GM08714 (cell line): Measurements from ENCODE around the gene ST3GAL3.
A peak's percentile ranks its signal among the peaks of the same experiment; 100 is the strongest.

Source experiments
- H3K4me3 ChIP-seq: fragments of 200-500 bp; sonication (Bioruptor generic); 2 replicates; pipeline ENCODE4 v1.5.1; 2014; ENCODE audit warnings: mild to moderate bottlenecking, low read length, inconsistent platforms
- ZNF274 ChIP-seq: IDR thresholded peaks from 2 replicates; pipeline ENCODE4 v1.6.1; 2012; ENCODE audit warnings: mild to moderate bottlenecking, low read depth, low read length

ST3GAL3 gene

GRCh38 chr1:43828574-43828973 is 121.2 kb downstream of the ST3GAL3 start:
- no peak overlapping the region for H3K4me3 ChIP-seq
- TF ChIP-seq ZNF274, result no peak

GRCh38 chr1:43830802-43831201 is 123.5 kb downstream of the ST3GAL3 start:
- no peak for TF ChIP-seq ZNF274

DNA sequence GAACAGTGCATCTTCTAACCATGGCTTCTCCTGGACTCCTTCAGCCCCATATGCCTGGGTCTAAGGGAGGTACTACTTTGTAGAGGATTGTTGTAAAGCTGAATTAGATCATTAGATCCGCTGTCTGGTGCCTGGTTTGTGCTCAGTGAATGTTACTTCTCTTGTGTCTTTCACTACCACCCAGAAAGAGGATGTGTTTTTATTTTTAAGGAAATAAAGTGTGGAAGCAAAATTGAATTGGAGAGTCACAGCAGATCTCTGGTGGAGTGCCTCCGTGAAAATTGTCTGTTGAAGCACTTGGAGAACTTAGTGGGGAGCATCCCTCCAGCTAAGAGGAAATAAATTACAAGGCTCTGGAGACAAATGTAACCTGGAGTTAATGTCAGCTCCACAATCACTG is 124.5 kb downstream of the ST3GAL3 start:
- peak overlapping the region; percentile 50; the same call in 1 of the 2 replicates for H3K4me3 ChIP-seq
- TF ChIP-seq ZNF274, result no peak

More at GRCh38 chr1:43830802-43831201, 123.5 kb downstream of the ST3GAL3 start:
- H3K4me3 ChIP-seq, result no peak overlapping the region

- peak overlapping the region; percentile 50; the same call in 1 of the 2 replicates for H3K4me3 ChIP-seq
- no peak for TF ChIP-seq ZNF274
Measured at GRCh38 chr1:43832255-43832654, 124.9 kb downstream of the ST3GAL3 start.

- no peak overlapping the region; the same call in 1 of the 2 replicates for H3K4me3 ChIP-seq
- TF ChIP-seq ZNF274, result no peak
Measured at GRCh38 chr1:43832998-43833397, 125.7 kb downstream of the ST3GAL3 start.

DNA sequence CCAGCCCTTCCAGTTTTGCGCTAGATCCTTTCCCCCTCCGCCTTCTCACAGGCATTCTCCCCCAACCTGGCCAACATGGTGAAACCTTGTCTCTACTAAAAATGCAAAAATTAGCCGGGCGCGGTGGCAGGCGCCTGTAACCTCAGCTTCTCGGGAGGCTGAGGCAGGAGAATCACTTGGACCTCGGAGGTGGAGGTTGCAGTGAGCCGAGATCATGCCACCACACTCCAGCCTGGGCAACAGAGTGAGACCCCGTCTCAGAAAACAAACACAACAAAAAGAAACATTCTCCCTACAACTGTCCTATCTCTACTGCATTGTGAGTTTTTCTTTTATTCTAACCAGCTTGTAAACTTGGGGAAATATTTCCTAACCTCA is 126.6 kb downstream of the ST3GAL3 start:
- peak overlapping the region; percentile 8; the same call in 1 of the 2 replicates for H3K4me3 ChIP-seq

GRCh38 chr1:43834280-43835081 is 127.1 kb downstream of the ST3GAL3 start:
- peak overlapping the region; percentile 2; the same call in 1 of the 2 replicates for H3K4me3 ChIP-seq
- no peak for TF ChIP-seq ZNF274

- no peak for TF ChIP-seq ZNF274
- H3K4me3 ChIP-seq, result peak overlapping the region; percentile 2; the same call in 1 of the 2 replicates
Measured at GRCh38 chr1:43835082-43836021, 128.0 kb downstream of the ST3GAL3 start.

GRCh38 chr1:43836267-43836951 is 129.1 kb downstream of the ST3GAL3 start:
- no peak overlapping the region; the same call in 1 of the 2 replicates for H3K4me3 ChIP-seq
- TF ChIP-seq ZNF274, result no peak

GRCh38 chr1:43839056-43839455 is 131.7 kb downstream of the ST3GAL3 start:
- no peak overlapping the region for H3K4me3 ChIP-seq
- no peak for TF ChIP-seq ZNF274

- H3K4me3 ChIP-seq, result no peak overlapping the region
- no peak for TF ChIP-seq ZNF274
Measured at GRCh38 chr1:43841321-43842174, 134.2 kb downstream of the ST3GAL3 start.

DNA sequence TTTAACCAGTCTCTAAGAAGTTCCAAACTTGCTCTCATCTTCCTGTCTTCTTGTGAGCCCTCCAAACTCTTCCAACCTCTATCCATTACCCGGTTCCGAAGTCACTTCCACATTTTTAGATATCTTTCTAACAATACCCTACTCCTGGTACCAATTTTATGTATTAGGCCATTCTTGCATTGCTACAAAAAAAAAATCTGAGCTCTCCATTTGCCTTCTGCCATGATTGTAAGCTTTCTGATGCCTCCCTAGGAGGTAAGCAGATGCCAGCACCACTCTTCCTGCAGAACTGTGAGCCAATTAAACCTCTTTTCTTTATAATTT is 134.8 kb downstream of the ST3GAL3 start:
- no peak overlapping the region for H3K4me3 ChIP-seq
- TF ChIP-seq ZNF274, result no peak

DNA sequence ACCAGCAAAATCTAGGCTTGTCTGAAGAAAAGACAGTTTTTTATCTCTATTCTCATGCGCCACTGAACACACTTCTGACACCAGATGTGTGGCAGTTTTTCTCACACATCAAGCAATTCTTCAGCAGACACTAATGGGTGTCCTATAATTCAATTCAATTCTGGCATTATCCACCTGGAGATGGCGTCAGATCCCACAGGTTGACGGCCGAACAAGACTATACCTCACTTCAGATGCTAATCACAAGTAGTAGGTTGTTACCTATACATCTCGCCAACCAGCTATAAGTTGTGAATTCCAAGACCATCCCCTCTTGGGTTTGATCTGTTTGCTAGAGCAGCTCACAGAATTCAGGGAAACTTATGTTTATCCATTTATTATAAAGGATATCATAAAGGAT is 136.3 kb downstream of the ST3GAL3 start:
- no peak for TF ChIP-seq ZNF274
- no peak overlapping the region for H3K4me3 ChIP-seq
